ENCODE results near the gene PRCD.
"Not testable (repeated sequence)": the region's sequence is repeated elsewhere in the genome, so short reads cannot be mapped to it uniquely, and the experiment has no call there.

Gene PRCD

GRCh38 chr17:76506408-76507345 lies 33.2 kb upstream of the PRCD start:
- DNase-seq = peak; percentile 47

- not testable (repeated sequence) for DNase-seq
Observed at GRCh38 chr17:76508472-76509063, 31.3 kb upstream of the PRCD start.

GRCh38 chr17:76510831-76511244 lies 29.0 kb upstream of the PRCD start:
- no peak for DNase-seq

- no peak for DNase-seq
Observed at GRCh38 chr17:76511668-76512365, 28.0 kb upstream of the PRCD start.

- DNase-seq = no peak
Observed at GRCh38 chr17:76512366-76513305, 27.2 kb upstream of the PRCD start.

- no peak for DNase-seq
Observed at GRCh38 chr17:76513306-76513692, 26.5 kb upstream of the PRCD start.

- not testable (repeated sequence) for DNase-seq
Observed at GRCh38 chr17:76514355-76514754, 25.5 kb upstream of the PRCD start.

- no peak for DNase-seq
Observed at GRCh38 chr17:76515274-76515949, 24.4 kb upstream of the PRCD start.

GRCh38 chr17:76517638-76518038 lies 22.2 kb upstream of the PRCD start:
- DNase-seq = no peak

- no peak for DNase-seq
Observed at GRCh38 chr17:76519048-76519966, 20.5 kb upstream of the PRCD start.

- no peak for DNase-seq
Observed at GRCh38 chr17:76521262-76521661, 18.6 kb upstream of the PRCD start.

GRCh38 chr17:76521683-76522082 lies 18.2 kb upstream of the PRCD start:
- not testable (repeated sequence) for DNase-seq

GRCh38 chr17:76523084-76524037 lies 16.5 kb upstream of the PRCD start:
- peak; percentile 34 for DNase-seq

GRCh38 chr17:76524598-76525512 lies 15.0 kb upstream of the PRCD start:
- DNase-seq = no peak

GRCh38 chr17:76525513-76525833 lies 14.4 kb upstream of the PRCD start:
- not testable (repeated sequence) for DNase-seq

GRCh38 chr17:76527016-76527415 lies 12.8 kb upstream of the PRCD start:
- DNase-seq = not testable (repeated sequence)

- no peak for DNase-seq
Observed at GRCh38 chr17:76527430-76528111, 12.3 kb upstream of the PRCD start.

- DNase-seq = no peak
Observed at GRCh38 chr17:76528156-76528527, 11.7 kb upstream of the PRCD start.
